Ovary (tissue), 3 donors: ENCODE results near the gene KDELR1.

Experiments used
- EP300 ChIP-seq: sonication (generic); formaldehyde crosslinking; IDR thresholded peaks from one replicate; pipeline ENCODE4 v1.6.1; 2017; ENCODE audit warnings: antibody characterized with exemption
- POLR2A ChIP-seq: fragments of 450-650 bp; IDR thresholded peaks from one replicate; pipeline ENCODE4 v1.6.1; 2017; ENCODE audit warnings: antibody characterized with exemption, mild to moderate bottlenecking, moderate library complexity
- TF ChIP-seq, protein P1 (sequence below), 3 donors: fragments of 450-650 bp in 2 of 3; fragments of 200-600 bp in 1 of 3; IDR thresholded peaks; one replicate each; pipeline versions ENCODE4 v1.5.1 to v1.8.0; 2016 to 2022; ENCODE audit warnings: antibody characterized with exemption in 3 of 3, mild to moderate bottlenecking in 1 of 3
- donor health status: DM: no; HTN: no; CAD: no.

DNA sequence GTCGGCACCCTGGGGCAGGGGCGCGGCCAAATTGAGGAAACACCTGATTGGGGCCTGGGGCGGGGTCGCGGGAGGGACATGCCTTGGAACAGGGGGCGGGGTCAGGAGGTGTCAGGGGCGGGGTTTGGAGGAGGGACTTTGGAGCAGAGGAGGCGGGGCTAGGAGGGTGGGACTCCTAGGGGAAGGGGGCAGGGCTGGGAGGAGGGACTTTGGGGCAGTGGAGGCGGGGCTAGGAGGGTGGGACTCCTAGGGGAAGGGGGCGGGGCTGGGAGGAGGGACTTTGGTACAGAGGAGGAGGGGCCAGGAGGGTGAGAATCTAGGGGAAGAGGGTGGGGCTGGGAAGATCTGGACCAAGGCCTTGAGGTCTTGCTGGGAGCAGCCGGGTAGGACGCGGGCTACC lies 24.0 kb upstream of the KDELR1 start:
- TF ChIP-seq, protein P1, sequence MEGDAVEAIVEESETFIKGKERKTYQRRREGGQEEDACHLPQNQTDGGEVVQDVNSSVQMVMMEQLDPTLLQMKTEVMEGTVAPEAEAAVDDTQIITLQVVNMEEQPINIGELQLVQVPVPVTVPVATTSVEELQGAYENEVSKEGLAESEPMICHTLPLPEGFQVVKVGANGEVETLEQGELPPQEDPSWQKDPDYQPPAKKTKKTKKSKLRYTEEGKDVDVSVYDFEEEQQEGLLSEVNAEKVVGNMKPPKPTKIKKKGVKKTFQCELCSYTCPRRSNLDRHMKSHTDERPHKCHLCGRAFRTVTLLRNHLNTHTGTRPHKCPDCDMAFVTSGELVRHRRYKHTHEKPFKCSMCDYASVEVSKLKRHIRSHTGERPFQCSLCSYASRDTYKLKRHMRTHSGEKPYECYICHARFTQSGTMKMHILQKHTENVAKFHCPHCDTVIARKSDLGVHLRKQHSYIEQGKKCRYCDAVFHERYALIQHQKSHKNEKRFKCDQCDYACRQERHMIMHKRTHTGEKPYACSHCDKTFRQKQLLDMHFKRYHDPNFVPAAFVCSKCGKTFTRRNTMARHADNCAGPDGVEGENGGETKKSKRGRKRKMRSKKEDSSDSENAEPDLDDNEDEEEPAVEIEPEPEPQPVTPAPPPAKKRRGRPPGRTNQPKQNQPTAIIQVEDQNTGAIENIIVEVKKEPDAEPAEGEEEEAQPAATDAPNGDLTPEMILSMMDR (IDR thresholded peaks at IDR 0.05): no peak
- TF ChIP-seq POLR2A (no peak), EP300 (no peak)
